HFF-Myc (cell line): ENCODE data around the gene TAS1R2.
A peak's percentile ranks its signal among the peaks of the same experiment; 100 is the strongest.

ENCODE experiments used
- DNase-seq: peaks from one replicate; pipeline ENCODE4 v3.0.0-alpha.2; 2011; ENCODE audit warnings: low read depth; ENCODE audit errors: extremely low read depth
- H3K4me3 ChIP-seq: replicated peaks from 2 replicates; pipeline ENCODE4 v1.5.1; 2011; ENCODE audit warnings: low read depth, mild to moderate bottlenecking, control low read depth, low read length
- TF ChIP-seq, protein P1 (sequence below): IDR thresholded peaks from 2 replicates; pipeline ENCODE4 v1.5.1; 2012; ENCODE audit warnings: mild to moderate bottlenecking, low read depth, low read length, control low read depth; ENCODE audit errors: missing control alignments

Gene TAS1R2

DNA sequence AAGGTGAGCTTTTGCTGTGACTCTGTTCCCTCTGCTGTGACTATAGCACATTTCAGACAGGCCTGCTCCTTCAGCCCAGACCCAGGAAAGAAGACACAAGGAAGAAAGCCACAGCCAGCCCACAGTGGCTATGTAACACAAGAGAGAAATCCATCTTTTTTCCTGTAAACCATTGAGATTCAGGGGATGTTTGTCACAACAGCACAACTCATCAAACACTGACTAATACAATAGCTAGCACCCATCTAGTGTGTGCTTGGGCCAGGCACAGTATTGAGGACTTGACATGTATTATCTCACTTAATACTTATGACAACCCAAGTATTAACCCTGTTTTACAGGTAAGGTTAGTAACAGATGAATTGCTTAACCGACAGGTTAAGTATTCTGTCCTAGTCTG lies 29.8 kb downstream of the TAS1R2 start:
- TF ChIP-seq, protein P1, sequence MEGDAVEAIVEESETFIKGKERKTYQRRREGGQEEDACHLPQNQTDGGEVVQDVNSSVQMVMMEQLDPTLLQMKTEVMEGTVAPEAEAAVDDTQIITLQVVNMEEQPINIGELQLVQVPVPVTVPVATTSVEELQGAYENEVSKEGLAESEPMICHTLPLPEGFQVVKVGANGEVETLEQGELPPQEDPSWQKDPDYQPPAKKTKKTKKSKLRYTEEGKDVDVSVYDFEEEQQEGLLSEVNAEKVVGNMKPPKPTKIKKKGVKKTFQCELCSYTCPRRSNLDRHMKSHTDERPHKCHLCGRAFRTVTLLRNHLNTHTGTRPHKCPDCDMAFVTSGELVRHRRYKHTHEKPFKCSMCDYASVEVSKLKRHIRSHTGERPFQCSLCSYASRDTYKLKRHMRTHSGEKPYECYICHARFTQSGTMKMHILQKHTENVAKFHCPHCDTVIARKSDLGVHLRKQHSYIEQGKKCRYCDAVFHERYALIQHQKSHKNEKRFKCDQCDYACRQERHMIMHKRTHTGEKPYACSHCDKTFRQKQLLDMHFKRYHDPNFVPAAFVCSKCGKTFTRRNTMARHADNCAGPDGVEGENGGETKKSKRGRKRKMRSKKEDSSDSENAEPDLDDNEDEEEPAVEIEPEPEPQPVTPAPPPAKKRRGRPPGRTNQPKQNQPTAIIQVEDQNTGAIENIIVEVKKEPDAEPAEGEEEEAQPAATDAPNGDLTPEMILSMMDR, result no peak
- H3K4me3 ChIP-seq, result no peak overlapping the region
- no peak for DNase-seq

DNA sequence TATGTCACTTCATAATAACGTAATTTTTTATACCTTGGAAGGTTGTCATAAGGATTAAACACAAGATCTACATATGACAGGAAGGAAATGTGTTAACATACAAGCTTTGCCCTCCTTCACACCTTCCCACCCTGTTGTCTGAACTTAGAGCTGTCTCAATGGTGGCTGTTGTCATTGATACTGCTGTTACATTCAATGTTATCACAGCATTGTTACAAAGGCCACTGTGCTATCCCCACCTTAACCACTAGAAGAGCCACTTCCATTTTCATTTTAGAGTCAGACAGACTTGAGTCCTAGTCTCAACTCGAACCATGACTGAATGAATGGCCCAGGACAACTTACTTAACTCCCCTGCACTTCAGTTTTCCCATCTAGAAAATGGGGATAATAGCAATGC lies 31.2 kb downstream of the TAS1R2 start:
- H3K4me3 ChIP-seq, result no peak overlapping the region
- TF ChIP-seq, protein P1, result no peak
- no peak for DNase-seq

DNA sequence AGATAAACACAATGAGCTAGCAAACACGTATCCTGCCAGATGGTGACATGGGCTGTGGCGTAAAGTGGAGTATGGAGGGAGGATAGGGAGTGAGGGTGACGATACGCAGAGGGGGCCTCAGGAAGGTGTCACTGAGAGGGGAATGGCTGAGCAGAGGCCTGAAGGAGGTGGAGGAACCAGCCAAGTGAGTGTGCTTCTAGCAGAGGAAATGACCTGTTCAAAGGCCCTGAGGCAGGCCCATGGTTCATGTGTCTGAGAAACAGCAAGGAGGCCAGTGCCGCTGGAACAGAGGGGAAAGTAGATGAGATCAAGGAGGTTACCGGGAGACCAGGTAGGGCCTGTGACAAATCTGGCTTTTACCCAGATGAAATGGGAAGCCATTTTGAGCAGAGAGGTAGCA lies 36.0 kb downstream of the TAS1R2 start:
- no peak overlapping the region for H3K4me3 ChIP-seq
- DNase-seq, result no peak
- TF ChIP-seq, protein P1, result no peak

DNA sequence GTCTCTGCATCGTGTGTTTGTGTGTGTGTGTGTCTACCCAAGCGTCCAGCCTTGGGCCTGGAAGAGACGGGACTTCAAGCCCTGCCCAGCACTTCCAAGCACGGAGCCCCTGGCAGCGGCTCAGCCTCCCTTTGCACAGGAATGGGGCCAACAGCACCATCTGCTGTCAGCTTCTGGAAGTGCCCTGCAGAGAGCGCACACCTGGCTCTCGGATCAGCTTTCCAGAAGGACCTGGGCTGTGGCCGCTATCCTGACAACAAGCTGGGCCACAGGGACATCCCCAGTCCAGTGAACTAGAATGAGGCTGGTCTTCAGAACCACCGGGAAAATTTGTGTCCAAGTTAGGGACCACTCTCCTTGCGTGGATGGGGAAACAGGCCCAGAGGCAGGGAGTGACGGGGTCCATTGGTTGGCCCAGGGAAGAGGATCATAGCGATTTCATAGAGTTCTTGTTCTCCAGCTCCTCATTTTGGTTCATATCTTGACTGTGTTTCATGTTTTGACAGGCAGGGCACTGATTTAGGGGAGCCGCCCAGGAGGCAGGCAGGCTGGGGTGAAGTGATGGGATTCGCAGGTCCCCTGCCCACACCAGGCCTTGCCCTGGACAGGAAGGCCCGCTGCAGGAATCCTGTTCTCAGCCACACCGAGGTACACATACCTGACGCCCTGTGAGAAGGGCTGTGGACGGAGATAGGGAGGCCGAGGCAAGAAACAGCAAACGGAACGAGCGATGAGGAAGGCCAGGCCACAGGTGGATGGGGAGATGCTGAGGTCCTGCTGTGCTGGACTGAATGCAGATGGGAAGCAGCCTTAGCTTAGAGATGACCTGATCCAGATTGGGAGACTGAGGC lies 38.4 kb downstream of the TAS1R2 start:
- peak; percentile 32 for DNase-seq
- H3K4me3 ChIP-seq, result no peak overlapping the region
- TF ChIP-seq, protein P1, result peak; percentile 96

DNA sequence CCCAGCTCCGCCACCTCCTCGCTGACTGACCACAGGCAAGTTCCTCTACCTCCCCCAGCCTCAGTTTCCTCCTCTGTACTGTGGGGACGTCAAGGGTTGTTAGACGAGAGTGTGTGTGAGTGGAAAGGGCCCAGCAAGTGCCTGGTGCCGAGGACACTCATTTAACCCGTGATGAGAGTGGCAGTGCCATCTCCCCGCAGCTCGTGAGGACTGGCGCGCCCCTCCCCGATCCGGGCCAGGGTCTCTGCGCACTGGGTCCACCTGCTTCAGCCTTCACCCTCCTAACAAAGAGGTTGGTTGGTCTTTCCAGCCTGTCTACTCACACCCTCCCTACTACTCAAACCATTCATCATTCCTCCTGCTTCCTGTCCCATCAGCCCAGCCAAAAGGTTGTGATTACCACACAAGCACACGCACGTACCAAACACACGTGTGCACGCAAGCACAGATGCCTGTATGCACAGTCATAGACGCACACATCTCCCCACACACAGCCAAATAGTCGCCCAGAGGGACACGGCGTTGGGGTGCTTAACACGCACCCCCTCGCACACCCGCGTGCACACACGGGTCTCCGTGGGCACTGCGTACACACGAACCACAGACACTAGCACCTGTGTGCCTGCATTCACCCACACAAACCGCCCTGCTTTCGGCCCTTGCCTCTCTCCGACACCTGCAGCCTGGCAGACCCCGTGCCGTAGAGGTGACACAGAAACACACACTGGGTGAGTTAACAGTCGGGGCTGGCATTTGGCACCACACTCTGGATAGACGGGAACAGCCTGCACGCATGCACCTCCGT lies 39.3 kb downstream of the TAS1R2 start:
- H3K4me3 ChIP-seq, result no peak overlapping the region
- TF ChIP-seq, protein P1, result no peak
- no peak for DNase-seq

DNA sequence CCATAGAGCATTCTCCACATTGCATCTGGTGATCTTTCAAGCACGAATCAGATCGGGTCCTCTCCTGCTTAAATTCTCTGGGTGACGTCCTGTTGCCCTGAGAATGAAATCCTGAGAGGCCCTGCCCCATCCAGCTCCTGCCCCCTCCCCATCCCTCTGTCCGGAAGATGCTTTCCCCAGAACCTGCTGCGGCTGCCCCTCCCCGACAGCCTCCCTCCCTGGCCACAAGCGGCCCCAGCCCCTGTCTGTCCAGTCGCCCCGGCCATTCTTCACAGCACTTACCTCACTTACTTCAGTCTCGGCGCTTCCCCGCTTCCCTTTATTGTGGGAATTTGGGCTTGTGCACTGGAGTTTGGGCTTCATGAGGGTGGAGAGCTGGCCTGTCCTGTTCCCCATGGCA lies 40.3 kb downstream of the TAS1R2 start:
- TF ChIP-seq, protein P1, result no peak
- no peak overlapping the region for H3K4me3 ChIP-seq
- no peak for DNase-seq
